HPDE6-E6E7 (cell line): Measurements from ENCODE around the gene KICS2.
A peak's percentile ranks its signal among the peaks of the same experiment; 100 is the strongest.
"Not testable (repeated sequence)": the region's sequence is repeated elsewhere in the genome, so short reads cannot be mapped to it uniquely, and the experiment has no call there.

ENCODE experiments used
- DNase-seq: peaks from one replicate; pipeline ENCODE4 v3.0.0; 2011; ENCODE audit warnings: missing footprints; ENCODE audit errors: extremely low spot score

KICS2 gene

DNA sequence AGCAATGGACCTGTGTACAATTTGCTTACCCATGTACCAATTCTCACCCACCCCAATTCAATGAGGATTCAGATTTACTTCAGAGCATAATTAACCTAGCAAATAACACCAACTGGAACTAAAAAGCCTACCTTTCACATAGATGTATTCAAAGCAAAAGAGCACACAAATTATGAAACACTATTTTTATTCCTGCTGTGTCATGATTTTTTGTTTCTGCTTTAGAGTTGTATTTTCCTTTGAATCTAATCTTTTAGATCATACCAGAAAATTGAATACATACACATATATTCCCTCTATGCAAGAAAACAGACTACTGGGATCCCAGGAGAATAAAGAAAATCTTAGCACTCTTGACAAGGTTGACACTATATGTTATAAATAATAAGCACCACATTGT, 5.9 kb downstream of the KICS2 start:
- DNase-seq, result no peak

DNA sequence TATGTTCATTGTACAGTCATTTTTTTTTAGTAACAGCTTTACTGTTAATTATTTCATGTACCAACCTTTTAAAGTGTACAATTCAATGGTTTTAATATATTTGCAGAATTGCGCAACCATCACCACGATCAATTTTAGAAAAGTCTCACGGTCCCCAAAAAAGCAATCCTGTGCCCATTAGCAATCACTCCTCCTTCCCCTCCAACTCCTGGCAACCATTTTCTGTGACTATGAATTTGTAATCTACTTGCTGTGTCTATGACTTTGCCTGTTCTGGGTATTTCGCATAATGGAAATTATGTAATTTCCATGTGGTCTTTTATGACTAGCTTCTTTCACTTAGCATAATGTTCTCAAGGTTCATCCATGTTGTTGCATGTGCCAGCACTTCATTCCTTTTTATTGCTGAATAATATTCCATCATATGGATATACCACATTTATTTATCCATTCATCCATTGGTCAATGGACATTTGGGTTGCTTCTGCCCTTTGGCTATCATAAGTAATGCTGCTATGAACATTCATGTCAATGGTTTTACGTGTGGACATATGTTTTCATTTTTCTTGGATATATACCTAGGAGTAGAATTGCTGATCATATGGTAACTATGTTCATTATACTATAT, 9.9 kb downstream of the KICS2 start:
- DNase-seq, result no peak

DNA sequence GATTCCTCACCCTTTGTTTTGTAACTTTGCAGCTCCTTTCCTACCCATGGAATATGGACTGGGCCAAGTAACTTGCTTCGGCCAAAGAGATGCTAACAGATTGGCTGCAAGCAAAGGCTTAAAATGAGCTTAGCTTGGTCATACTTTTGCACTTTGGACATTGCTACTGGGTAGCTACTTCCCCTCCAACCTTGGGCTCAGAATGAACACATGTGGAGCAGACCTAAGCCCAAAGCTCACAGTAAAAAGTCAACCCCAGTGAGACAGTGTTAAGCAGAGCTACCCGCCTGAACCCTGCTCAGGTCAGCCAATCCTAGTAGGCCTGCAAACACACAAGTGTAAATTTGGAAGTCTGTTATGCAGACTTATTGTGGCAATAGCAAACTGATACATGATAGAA, 14.6 kb downstream of the KICS2 start:
- DNase-seq, result no peak

DNA sequence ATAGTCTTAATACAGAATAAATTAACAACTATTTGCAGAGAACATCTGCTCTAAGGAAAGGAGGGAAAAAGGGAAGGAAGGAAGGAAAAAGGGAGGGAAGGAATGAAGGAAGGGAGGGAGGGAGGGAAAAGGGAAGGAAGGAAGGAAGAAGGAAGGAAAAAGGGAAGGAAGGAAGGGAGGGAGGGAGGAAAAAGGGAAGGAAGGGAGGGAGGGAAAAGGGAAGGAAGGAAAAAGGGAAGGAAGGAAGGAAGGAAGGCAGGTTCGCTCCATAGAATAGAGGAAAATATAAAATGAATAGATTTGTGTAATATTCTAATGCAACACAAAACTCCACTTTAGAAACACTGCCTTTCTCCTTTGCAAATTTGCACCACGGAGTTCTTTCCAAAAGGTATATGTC, 16.6 kb downstream of the KICS2 start:
- DNase-seq, result no peak

DNA sequence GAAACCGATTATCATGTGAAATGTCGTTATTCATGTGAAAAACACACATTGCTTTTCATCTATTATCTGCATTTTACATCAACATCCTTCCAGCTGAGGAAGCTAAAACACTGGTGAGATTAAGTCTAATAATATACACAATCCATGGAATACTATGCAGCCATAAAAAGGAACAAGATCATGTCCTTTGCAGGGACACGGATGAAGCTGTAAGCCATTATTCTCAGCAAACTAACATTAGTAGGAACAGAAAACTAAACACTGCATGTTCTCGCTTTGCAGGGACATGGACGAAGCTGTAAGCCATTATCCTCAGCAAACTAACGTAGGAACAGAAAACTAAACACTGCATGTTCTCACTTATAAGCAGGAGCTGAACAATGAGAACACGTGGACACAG, 18.3 kb downstream of the KICS2 start:
- no peak for DNase-seq

DNA sequence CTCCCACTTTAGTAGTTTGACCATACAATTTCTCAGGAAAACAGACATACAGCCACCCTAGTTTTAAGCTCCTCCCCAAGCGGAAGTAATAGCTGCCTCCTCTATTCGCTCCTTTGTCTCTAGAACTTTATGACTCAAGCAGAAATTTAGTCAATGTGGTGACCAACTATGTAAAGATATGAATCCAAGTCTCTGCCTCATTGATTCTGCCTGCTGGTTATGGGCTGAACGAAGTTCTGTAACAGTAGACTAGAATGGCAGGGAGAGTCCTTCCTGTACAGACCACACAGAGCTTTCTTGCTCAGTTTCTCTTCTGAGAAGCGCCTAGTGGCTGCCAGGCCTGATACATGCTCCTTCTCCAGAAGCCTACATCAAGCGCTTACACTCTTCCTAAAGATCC, 19.1 kb downstream of the KICS2 start:
- no peak for DNase-seq

DNA sequence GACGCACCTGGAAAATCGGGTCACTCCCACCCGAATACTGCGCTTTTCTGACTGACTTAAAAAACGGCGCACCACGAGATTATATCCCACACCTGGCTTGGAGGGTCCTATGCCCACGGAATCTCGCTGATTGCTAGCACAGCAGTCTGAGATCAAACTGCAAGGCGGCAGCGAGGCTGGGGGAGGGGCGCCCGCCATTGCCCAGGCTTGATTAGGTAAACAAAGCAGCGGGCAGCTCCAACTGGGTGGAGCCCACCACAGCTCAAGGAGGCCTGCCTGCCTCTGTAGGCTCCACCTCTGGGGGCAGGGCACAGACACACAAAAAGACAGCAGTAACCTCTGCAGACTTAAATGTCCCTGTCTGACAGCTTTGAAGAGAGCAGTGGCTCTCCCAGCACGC, 26.3 kb downstream of the KICS2 start:
- DNase-seq, result not testable (repeated sequence)

DNA sequence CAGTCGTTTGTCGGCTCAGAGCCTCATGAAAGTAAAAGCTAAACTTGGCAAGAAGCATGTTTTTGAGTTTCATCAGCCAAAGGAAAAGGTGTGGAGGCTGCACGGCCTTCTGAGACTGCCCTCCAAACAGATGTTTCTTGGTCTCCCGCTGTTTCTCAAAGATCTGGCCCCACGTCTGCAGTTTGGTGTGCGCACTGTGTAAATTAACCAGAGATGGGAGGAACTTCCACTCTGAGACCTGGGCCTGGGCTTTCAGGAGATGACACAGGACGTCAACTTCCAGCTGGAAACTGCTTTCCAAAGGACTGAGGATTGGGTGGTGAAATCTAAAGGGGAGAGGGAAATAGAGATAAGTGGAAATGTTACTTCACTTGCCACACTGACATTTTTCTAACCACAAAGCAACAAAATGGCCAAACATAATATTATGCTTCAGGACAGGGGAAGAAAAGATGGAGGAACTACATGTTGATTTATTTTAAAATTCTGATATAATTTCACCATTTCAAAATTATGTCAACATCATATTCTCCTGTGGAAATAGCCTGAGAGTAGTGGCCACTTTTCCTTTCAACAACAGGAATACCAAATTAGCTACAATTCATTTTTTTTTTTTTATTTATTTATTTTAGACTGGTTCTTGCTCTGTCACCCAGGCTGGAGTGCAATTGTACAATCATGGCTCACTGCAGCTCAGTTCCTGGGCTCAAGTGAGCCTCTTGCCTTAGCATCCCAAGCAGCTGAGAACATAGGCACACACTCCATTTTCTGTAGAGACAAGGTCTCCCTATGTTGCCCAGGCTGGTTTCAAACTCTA, 27.6 kb downstream of the KICS2 start:
- no peak for DNase-seq

DNA sequence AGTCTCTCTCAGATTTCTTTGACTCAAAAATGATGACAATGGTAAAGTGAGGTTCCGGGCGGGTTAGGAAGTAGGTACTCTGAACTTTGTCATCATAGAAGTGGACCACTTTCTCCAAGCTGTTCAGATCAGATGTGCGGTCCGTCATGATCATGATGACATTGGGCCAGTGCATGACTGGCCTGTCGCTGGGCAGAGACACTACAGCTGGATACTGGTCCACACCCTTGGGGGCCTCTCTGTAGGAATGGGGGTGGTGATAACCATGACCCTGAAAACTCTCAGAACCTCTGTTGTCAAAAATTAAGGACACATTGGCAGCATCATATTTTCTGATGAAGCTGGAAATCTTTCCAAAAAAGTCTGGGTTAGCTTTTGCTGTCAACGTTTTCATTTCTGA, 28.2 kb downstream of the KICS2 start:
- no peak for DNase-seq

DNA sequence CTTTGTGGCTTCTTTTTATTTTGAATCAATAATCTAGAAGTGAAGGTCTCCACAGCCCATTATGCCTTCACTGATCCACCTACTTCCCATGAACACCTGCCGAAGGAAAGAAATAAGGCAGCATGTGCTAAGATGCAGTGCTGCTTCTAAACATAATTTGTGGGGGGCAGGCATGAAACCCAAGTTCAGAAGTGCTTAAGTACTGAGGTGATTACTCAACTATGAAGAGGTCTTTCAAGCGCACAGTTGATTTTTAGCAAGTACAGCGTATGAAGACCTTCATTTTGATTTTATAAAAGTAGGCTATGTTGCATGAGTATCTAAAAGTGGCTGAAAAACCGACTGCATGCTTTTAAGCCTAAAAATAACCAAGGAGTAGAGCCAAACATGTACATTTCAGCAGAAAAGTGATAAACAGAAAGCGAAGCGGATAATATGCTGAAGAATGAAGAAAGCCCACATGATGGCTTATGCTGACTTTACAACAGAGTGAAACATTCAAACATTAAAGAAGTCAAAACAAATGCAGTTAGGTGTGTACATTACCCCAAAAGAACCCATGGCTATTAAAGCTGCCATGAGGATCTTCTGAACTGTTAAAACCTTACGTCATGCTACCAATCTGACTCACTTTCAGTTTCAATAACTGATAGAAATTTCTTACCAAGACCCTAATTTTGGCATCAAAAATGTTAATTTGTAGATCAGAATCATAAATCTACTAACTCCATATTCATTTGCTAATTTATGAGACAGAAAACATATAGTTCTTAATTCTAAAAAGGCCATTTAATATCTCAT, 29.3 kb downstream of the KICS2 start:
- no peak for DNase-seq

DNA sequence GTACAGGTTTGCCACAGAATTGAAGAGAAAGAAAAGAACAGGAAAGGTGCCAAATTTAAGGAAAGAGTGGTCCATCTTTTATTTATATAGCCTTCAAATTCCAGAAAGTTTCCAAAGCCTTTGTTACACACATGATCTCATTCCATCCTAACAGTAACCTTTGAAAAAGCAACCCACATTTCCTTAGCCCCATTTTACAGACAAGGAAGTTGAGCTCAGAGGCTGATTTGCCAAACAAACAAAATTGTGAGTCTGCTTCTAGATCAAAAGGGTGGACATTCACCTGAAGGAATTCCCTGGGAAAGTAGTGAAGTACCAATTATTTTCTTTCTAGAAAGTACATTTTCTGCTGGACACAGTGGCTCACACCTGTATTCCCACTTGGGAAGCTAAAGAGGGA, 32.0 kb downstream of the KICS2 start:
- DNase-seq, result no peak

DNA sequence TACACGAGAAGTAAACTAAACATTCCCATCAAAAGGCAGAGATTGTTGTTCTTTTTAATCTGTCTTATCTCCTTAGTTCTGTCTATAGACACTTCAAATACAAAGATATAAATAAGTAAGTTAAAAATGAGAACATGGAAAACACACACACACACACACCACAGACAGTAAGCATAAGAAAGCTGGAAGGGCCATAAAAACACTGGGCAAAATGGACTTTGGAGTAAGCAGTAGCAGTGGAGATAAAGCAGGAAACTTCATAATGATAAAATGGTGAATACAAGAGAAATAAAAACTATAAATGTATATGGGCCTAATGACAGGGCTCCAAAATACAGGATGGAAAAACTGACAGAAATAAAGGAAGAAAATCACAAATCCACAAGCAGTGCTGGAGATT, 32.6 kb downstream of the KICS2 start:
- no peak for DNase-seq

DNA sequence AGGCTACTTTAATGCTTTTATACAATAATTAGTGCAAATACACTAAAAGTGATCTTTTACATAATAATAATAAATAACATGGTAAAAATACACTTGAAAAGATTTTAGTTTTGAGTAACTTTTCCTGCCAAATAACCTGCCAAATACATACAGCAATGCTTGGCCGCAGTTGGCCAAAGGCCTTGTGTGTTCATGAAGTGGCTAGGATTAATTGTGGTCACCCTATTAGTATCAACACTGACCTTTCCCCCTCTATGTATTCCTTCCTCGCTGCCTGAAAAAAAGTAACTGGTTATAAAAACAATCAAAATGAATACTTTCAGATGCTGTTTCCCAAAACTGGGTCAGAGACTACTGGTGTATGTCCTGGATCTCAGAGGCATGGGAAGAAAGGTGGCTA, 34.3 kb downstream of the KICS2 start:
- DNase-seq, result no peak

DNA sequence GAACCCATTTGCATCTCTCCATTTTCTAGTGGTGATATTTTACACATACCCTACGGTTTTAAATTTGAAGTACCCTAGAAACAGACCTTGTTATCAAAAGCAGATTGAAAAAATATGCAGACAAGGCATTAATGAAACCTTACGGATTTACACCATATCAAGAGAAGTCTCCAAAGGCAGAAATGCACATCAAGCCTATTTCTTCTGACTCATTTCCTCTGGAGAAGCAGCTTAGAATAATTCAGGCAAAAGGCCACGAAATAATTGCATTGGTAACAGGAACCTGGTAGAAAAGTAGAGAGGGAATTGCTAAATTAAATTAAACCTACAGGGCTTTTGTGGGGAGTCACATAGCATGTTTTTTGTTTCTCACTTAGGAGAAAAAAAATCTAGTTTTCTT, 34.7 kb downstream of the KICS2 start:
- DNase-seq, result no peak

DNA sequence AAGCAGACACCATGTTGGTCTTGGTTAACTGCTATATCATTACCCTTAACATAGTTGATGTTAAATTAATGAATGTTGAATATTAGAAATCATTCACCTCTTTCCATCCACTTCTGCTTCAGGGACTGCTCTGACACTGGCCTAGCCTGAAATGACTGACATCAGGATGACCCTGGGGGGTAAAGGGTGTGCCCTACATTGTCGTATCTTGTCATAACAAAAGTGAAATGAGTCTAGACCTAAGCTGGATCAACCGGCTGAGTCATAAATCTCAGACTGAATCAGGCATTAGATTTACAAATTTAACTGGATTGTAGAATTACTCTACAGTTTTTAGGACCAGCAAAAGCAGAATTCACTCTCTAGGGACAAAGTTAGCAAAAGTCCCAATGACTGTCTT, 35.3 kb downstream of the KICS2 start:
- peak; percentile 32 for DNase-seq

DNA sequence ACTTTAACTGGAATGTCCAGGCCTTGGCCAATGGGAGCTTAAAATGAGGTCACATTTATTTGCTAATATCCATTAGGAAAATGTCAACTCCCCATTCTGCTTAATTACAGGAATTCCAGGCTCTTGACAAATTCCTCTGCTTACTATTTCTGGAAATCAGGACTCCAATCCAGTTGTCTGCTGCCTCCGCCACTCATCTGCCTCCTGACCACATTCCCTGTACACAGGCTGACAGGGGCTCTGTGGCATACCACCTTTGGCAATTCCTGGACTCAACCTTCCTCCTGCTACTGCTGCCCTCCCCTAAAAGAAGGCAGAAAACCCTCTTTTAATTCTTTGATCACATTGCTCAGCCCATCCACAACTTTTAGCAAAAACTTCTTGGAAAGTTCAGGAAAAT, 37.9 kb downstream of the KICS2 start:
- DNase-seq, result no peak

DNA sequence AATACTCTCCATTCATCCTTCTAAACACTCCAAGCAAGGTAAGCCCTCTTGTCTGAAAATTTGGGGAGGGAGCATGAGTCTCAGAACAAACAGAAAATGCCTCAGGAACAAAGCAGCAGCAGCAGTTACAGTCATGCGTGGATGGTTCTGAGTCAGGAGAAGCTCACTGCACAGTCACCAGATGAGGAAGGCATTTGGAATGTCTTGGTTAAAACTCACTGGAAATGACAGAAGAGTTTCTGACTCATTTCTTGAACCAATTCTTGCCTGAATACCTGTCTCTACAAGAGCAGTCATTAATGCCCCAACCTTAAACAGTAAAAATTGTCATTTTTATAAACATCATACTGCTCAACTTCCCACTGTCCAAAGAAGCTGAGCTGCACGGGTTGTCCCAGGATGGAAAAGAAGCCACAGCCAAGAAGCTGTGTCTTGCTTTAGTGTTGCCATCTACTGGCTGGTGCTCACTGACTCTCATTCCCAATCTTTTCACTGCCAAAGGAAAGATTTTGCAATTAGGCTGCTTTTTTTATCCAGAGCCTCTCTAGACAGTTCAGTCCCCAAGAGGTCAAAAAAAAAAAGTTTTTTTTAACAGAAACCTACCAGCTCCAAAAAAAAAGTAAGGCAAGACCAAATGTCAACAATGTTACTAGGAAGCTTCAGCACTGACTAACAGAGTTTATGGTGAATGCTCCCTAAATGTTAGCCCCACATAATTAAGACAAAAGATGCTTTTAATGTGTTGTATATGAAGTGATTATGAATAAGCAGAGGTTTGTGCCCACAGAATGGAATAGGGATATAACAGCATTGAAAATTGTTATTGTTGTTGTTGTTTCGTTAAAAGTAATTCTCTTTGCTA, 40.4 kb downstream of the KICS2 start:
- DNase-seq, result peak; percentile 80

DNA sequence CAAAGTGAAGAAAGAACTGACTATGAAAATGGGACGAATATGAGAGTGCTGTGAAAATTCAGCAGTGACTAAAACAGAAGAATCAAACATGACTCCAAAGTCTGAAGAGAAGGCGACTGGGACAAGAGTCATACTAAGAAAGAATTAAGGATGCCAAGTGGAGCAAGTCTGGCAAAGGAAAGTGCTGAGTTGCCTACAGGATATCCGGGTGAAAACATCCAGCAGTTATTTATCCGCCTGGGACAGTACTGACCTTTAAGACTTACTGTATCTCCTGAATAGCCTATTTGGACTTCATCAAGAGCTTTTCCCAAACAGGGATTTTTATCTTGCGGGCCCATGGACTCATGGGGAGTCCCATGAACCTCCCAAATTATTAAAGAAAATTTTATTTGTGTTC, 41.1 kb downstream of the KICS2 start:
- DNase-seq, result no peak

DNA sequence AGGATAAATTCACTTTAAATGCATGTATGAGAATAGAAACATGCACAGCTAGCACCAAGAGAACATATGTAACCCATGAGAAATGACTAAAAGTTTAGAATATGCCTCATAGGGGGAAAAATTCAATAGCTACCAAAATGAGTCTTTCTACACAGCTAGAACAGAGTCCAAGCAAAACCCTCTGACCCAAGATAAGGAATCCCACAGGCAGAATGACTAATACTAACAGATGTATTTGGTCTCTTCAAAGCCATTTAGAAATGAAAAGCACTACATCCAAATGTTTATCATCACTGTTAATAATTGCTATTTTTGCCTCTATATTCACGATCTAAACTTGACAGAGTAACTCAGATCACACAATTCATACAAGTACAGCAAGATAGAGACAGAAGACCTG, 44.0 kb downstream of the KICS2 start:
- no peak for DNase-seq

DNA sequence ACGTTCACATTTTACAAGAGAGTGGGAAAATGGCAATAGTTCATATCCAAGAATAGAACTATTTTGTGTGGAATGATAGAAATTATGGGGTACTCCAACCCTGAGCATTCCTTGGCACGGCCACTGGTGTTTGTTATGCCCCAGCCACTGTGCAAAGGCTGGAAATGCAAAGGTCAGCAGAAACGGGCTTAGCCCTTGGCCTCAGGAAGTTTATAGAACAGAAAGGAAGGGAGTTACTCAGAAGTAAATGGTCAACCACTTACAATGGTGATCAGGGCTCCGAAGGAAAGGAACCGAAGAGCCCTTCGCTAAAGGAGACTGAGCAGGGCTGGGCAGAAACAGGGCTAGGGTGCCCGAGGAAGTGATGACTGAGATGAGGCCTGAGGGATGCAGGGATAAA, 45.1 kb downstream of the KICS2 start:
- DNase-seq, result no peak

DNA sequence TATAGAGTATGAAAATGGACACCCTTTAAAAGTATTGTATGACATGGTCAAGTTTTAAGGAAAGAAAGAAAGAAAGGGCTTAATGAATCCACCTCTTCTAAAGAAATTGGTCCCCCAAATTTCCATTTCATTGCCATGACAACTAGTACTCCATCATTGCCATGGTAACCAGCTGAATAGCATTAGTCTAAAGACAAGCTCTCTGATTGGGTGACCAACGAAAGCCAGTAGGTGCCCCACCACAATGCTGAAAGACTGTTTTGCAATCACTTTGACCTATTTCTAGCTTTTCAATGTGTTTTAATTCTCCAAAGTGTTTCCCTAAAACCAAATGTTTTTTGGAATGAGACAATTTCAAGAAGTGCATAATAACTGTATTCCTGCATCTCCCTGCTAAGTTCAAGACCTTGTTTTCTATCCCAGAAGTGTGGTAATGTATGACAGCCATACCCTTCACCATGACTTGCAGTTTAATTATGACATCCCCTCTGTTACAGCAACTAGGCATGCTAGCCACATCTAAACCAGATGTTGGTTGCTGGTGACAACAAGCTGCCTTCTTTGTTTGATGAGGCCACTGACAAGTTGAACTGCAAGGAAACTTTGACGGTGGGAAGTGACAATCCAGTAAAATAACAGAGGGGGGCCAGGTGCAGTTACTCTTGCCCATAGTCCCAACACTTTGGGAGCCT, 46.7 kb downstream of the KICS2 start:
- no peak for DNase-seq
